Panc1 (cell line): ENCODE data around the gene HSF5. TPM values are rescaled to one million over a fixed set of nuclear protein-coding genes. Genes with fewer than 3 reads are reported as not detected.

Experiments
- ATAC-seq: fragments of 200-7000 bp; cut with Tn5 transposase; 2 replicates; pipeline ENCODE4 v1.9.1; 2020; ENCODE audit warnings: mild to moderate bottlenecking, moderate library complexity
- BruUV-seq: library from RNA; stranded (reverse); fragments of 400-500 nt; replicated peaks from 2 replicates; lab custom pipeline; 2021; lab: Mats Ljungman, UMichigan
- CTCF ChIA-PET: fragments of 300-600 bp; sonication (Branson Sonifier 250); formaldehyde crosslinking; loops from one replicate; lab custom pipeline; 2022; ENCODE audit warnings: antibody characterized with exemption; lab: Charles Lee
- POLR2A ChIA-PET: fragments of 300-600 bp; sonication (Branson Sonifier 250); formaldehyde crosslinking; loops from one replicate; lab custom pipeline; 2022; ENCODE audit warnings: antibody characterized with exemption; lab: Charles Lee
- DNase-seq: peaks from one replicate; pipeline ENCODE4 v3.0.0-alpha.2; 2010; ENCODE audit warnings: low read depth, low spot score
- H3K27ac ChIP-seq: 2 replicates; pipeline ENCODE4 v1.5.1; 2011; ENCODE audit warnings: mild to moderate bottlenecking, low read length, inconsistent platforms
- H3K27me3 ChIP-seq: fragments of 200-500 bp; sonication (Bioruptor generic); 2 replicates; pipeline ENCODE4 v1.6.0; 2014; ENCODE audit warnings: low read length, inconsistent platforms; ENCODE audit not compliant: control insufficient read depth, insufficient read depth
- H3K36me3 ChIP-seq: fragments of 200-500 bp; sonication (Bioruptor generic); 2 replicates; pipeline ENCODE4 v1.5.1; 2014; ENCODE audit warnings: inconsistent platforms, mild to moderate bottlenecking, low read length, moderate library complexity; ENCODE audit not compliant: control insufficient read depth, insufficient read depth
- H3K4me1 ChIP-seq: 2 replicates; pipeline ENCODE4 v1.5.1; 2011; ENCODE audit warnings: inconsistent platforms, mild to moderate bottlenecking, low read length, moderate library complexity; ENCODE audit not compliant: control insufficient read depth, insufficient read depth
- H3K4me3 ChIP-seq, 2 experiments: 2 replicates each; pipeline ENCODE4 v1.5.1; 2011 to 2012; ENCODE audit warnings: low read depth in 2 of 2, low read length in 2 of 2, mild to moderate bottlenecking in 2 of 2, inconsistent platforms in 1 of 2, moderate library complexity in 1 of 2
- H3K9me3 ChIP-seq: fragments of 200-500 bp; sonication (Bioruptor generic); 2 replicates; pipeline ENCODE4 v1.5.1; 2014; ENCODE audit warnings: low read depth, mild to moderate bottlenecking, inconsistent platforms, low read length, moderate library complexity; ENCODE audit not compliant: control insufficient read depth, insufficient read depth
- CTCF ChIP-seq: fragments of 450-650 bp; IDR thresholded peaks from 2 replicates; pipeline ENCODE4 v1.5.1; 2017; ENCODE audit warnings: mild to moderate bottlenecking
- POLR2AphosphoS5 ChIP-seq: IDR thresholded peaks from 2 replicates; pipeline ENCODE4 v1.6.1; 2012; ENCODE audit warnings: mild to moderate bottlenecking, low read depth, low read length, moderate library complexity
- REST ChIP-seq, 2 experiments: IDR thresholded peaks; 2 replicates each; pipeline ENCODE4 v1.6.1; 2011 to 2012; ENCODE audit warnings: low read depth in 2 of 2, control low read depth in 1 of 2, low read length in 1 of 2, mild to moderate bottlenecking in 1 of 2, moderate library complexity in 1 of 2; ENCODE audit not compliant: insufficient read depth in 1 of 2
- SIN3A ChIP-seq: IDR thresholded peaks from 2 replicates; pipeline ENCODE4 v1.6.1; 2012; ENCODE audit warnings: low read depth, mild to moderate bottlenecking, low read length, moderate library complexity, borderline replicate concordance; ENCODE audit not compliant: insufficient read depth
- TCF7L2 ChIP-seq: IDR thresholded peaks from 2 replicates; pipeline ENCODE4 v1.6.1; 2011; ENCODE audit warnings: mild to moderate bottlenecking, low read depth, low read length, inconsistent platforms
- in situ Hi-C: cut with HindIII; loops from 2 replicates; pipeline ENCODE4 v1.10.0; 2016; ENCODE audit warnings: low sequenced_read_pairs, low pct_unique_long_range_greater_than_20kb
- intact Hi-C: fragments of 100-400 bp; cut with micrococcal nuclease; formaldehyde crosslinking; loops from one replicate; pipeline ENCODE4 v1.10.0; 2022; ENCODE audit not compliant: unreplicated experiment
- total RNA-seq: library from RNA; stranded (reverse); gene quantifications from one replicate; pipeline ENCODE4 v1.2.1, GENCODE V29; 2021; ENCODE audit not compliant: unreplicated experiment

The HSF5 gene
- total RNA-seq, 1 experiment from 2014 or later: not detected

GRCh38 chr17:58377661-58378060 lies 110.5 kb downstream of the HSF5 start:
- Histone ChIP-seq H3K4me1 (no peaks in the 10 kb centered on the region), H3K36me3 (no peaks in the 10 kb centered on the region), H3K9me3 (no peaks in the 10 kb centered on the region), H3K27ac (no peak overlapping the region), H3K4me3 (no peak overlapping the region), H3K27me3 (no peaks in the 10 kb centered on the region)
- no TSS peak for BruUV-seq
- intact Hi-C loops (no loop called here), in situ Hi-C loops (no loop called here)
- DNase-seq (no peak), ATAC-seq (no peak)
- TF ChIP-seq POLR2AphosphoS5 (no peak), REST (IDR thresholded peaks at IDR 0.05; ENCODE audit: insufficient read depth in 1 of 2, low read depth in 2 of 2, low read length in 1 of 2) (no peak), CTCF (no peak), SIN3A (no peak), TCF7L2 (no peak)
- ChIA-PET CTCF (no interaction called here), POLR2A (no interaction called here)

- H3K27ac ChIP-seq: no peak overlapping the region
- BruUV-seq: no TSS peak
- H3K9me3 ChIP-seq: no peaks in the 10 kb centered on the region
- no peaks in the 10 kb centered on the region for H3K36me3 ChIP-seq
- in situ Hi-C loops (no loop called here), intact Hi-C loops (no loop called here)
- ATAC-seq (no peak), DNase-seq (no peak)
- H3K4me3 ChIP-seq: no peak overlapping the region
- ChIA-PET CTCF (no interaction called here), POLR2A (no interaction called here)
- TF ChIP-seq POLR2AphosphoS5: no peak
- no peak for TF ChIP-seq CTCF
- TF ChIP-seq TCF7L2: no peak
- TF ChIP-seq REST (IDR thresholded peaks at IDR 0.05; ENCODE audit: insufficient read depth in 1 of 2, low read depth in 2 of 2, low read length in 1 of 2): no peak
- no peak for TF ChIP-seq SIN3A
- H3K27me3 ChIP-seq: no peaks in the 10 kb centered on the region
- no peaks in the 10 kb centered on the region for H3K4me1 ChIP-seq
Observed at GRCh38 chr17:58377093-58377601, 111.1 kb downstream of the HSF5 start.
